ENCODE results near the gene CDC20. TPM values are rescaled to one million over a fixed set of nuclear protein-coding genes. Genes with fewer than 3 reads are reported as not detected.
"Not testable (repeated sequence)": the region's sequence is repeated elsewhere in the genome, so short reads cannot be mapped to it uniquely, and the experiment has no call there.

CDC20 gene
- total RNA-seq, 2 donors from 2014 or later: 108 to 163 TPM

DNA sequence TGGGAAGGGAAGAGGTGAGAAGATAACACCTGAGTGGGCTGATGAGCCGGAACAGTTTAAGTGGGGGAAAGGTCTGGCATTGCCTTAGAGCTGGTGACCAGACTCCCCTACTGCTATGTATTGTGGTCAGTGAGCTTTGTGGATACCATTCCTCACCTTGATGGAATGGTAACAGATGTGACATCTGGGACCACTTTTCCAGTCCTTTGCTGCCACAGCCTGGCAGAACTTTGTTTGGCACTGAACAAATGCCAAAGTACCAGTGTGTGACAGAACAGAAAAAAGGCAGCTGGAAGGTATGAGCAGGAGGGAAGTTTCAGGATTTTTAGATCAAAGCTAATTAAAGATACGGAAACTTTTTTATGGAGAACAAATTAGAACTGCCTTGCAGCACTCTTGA lies 24.7 kb downstream of the CDC20 start:
- ATAC-seq (replicated peaks in 1 of 2) (no peak), DNase-seq (no peak)
- Mint-ChIP-seq H3K36me3 (ENCODE audit: insufficient read depth in 2 of 2) (peaks cover 8 to 34% of the 10 kb centered on the region in 2 donors), H3K4me3 (no peak overlapping the region), H3K27ac (no peak overlapping the region), H3K27me3 (ENCODE audit: low read depth) (no peaks in the 10 kb centered on the region), H3K9me3 (no peaks in the 10 kb centered on the region), H3K4me1 (ENCODE audit: low read depth) (peaks cover 28% of the 10 kb centered on the region)

DNA sequence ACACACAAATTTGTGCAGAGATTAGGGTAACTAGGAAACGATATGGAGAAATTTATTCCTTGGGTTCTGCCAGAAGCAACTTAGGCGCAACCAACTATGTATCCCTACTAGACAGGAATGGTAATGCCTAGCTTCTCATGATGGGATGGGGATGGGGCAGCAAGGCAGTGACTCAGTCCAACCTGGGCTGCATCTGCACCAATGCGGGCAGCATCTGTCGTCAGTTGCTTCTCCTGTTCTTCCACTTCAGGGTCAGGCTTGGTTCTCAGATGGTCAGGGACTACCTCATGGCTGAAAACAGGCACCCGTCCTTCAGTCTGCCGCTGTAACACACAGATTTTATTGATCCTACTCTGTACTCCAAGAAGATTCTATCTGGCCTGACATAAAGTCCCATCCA lies 27.9 kb downstream of the CDC20 start:
- DNase-seq: no peak
- H3K27me3 Mint-ChIP-seq (ENCODE audit: low read depth): no peaks in the 10 kb centered on the region
- peaks cover 51% of the 10 kb centered on the region for H3K4me1 Mint-ChIP-seq (ENCODE audit: low read depth)
- H3K4me3 Mint-ChIP-seq: no peak overlapping the region
- no peaks in the 10 kb centered on the region for H3K9me3 Mint-ChIP-seq
- H3K27ac Mint-ChIP-seq: no peak overlapping the region
- peaks cover 14 to 35% of the 10 kb centered on the region in 2 donors for H3K36me3 Mint-ChIP-seq (ENCODE audit: insufficient read depth in 2 of 2)
- no peak for ATAC-seq (replicated peaks in 1 of 2)

DNA sequence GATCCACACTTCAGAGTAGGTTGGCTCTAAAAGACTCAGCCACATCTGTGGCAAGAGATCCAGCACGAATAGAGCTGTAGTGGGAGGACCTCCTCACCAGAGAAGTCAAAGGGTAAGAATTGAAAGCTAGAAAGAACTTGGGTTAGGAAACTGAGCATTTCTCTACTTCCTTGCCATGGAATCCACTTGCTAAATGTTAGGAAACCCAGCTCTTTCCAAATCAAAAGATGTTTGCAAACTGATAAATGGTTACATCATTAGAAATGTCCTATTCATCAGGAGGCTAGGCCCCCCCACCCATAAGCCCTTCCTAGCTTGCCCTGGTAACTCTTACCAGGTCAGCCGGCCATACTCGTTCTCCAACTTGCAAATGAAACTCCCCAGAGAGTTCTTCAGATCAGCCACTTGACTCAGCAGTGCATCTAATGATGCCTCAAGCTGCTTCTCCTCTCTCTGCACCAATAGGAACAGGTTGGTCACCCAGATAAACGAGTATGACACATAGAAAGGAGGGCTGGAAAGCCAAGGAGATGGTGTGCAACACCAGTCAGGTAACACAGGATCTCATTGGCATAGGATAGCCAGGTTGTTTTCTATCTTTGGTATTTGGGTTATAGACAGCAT lies 29.3 kb downstream of the CDC20 start:
- H3K4me3 Mint-ChIP-seq: peak overlapping the region; percentile 96 to 99
- DNase-seq (no peak), ATAC-seq (replicated peaks in 1 of 2) (no peak)
- H3K27ac Mint-ChIP-seq: peak overlapping the region; percentile 99
- no peaks in the 10 kb centered on the region for H3K9me3 Mint-ChIP-seq
- no peaks in the 10 kb centered on the region for H3K27me3 Mint-ChIP-seq (ENCODE audit: low read depth)
- peaks cover 14 to 32% of the 10 kb centered on the region in 2 donors for H3K36me3 Mint-ChIP-seq (ENCODE audit: insufficient read depth in 2 of 2)
- H3K4me1 Mint-ChIP-seq (ENCODE audit: low read depth): peaks cover 52% of the 10 kb centered on the region

- peak overlapping the region; percentile 96 to 99 for H3K4me3 Mint-ChIP-seq
- H3K27ac Mint-ChIP-seq: peak overlapping the region; percentile 99
- ATAC-seq (replicated peaks in 1 of 2) (no peak), DNase-seq (no peak)
- H3K27me3 Mint-ChIP-seq (ENCODE audit: low read depth): no peaks in the 10 kb centered on the region
- H3K9me3 Mint-ChIP-seq: no peaks in the 10 kb centered on the region
- H3K36me3 Mint-ChIP-seq (ENCODE audit: insufficient read depth in 2 of 2): peaks cover 14 to 30% of the 10 kb centered on the region in 2 donors
- peaks cover 52% of the 10 kb centered on the region for H3K4me1 Mint-ChIP-seq (ENCODE audit: low read depth)
Measured at GRCh38 chr1:43388613-43389012, 29.8 kb downstream of the CDC20 start.

DNA sequence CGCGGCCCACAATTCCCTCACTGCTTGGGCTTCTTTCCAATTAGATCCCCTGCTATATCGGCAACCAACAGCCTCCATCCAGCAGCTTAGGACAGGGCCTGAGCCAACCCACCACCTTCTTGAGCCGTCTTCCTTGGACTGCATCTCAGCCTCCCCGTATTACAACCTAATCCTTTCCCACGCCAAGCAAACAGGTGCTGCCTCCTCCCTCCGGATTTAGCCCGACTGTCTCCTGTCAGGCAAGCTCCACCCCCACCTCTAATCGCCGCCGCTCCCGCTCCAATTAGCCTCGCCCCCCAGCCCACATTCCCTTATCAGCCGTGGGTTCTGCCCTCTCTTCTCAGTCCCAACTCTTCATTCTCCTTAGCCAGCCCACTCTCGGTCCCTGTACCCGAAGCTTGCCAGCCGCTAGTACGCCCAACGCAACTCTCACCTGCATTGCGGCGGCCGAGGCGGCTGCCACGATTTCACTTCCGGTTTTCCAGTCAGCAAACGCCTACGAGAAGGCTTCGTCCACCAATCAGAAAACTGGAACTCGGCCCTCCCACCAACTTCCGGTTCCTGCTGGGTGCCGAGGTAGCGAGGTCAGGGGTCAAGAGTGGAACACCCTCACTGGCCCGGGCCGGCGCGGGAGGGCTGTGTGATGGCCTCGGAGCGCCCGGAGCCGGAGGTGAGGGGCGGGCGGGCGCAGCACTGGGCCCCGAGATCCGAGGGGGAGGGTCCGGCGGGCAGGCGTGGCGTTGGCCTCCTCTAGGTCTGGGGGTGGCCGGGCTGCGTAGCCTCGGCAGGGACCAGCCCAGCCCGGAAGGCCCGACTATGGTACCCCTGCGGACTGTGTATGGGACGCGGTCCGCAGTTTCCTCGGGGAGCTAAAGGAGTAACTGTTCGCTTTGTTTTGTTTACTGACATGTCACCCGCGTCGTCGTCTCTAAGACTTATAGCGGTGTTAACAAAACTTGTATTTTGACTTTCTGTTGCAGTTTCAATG lies 30.8 kb downstream of the CDC20 start, which contains the start of the genes MED8 and SZT2:
Gene MED8 (minus strand): TSS at position 475 of the 988 bp plus-strand sequence. CDS start 36 bp downstream, at position 439.
Gene SZT2 (plus strand): TSS at position 574 of the 988 bp plus-strand sequence. CDS start 70 bp downstream, at position 644.
- Mint-ChIP-seq H3K27ac (peak within 1 kb of the TSS; percentile 99), H3K4me1 (ENCODE audit: low read depth) (peaks cover 52% of the 10 kb centered on the region), H3K36me3 (ENCODE audit: insufficient read depth in 2 of 2) (peaks cover 14 to 30% of the 10 kb centered on the region in 2 donors), H3K9me3 (no peaks in the 10 kb centered on the region), H3K27me3 (ENCODE audit: low read depth) (no peaks in the 10 kb centered on the region), H3K4me3 (peak within 1 kb of the TSS; percentile 96 to 99)
- peak; percentile 99 to 100 for ATAC-seq (replicated peaks in 1 of 2)
- DNase-seq: peak; percentile 94 to 97

GRCh38 chr1:43392702-43393101 lies 33.9 kb downstream of the CDC20 start:
- Mint-ChIP-seq H3K4me1 (ENCODE audit: low read depth) (peaks cover 42% of the 10 kb centered on the region), H3K27ac (peak overlapping the region; percentile 17), H3K9me3 (no peaks in the 10 kb centered on the region), H3K4me3 (no peak overlapping the region), H3K27me3 (ENCODE audit: low read depth) (no peaks in the 10 kb centered on the region), H3K36me3 (ENCODE audit: insufficient read depth in 2 of 2) (peaks cover 6 to 15% of the 10 kb centered on the region in 2 donors)
- DNase-seq (no peak), ATAC-seq (replicated peaks in 1 of 2) (no peak)

DNA sequence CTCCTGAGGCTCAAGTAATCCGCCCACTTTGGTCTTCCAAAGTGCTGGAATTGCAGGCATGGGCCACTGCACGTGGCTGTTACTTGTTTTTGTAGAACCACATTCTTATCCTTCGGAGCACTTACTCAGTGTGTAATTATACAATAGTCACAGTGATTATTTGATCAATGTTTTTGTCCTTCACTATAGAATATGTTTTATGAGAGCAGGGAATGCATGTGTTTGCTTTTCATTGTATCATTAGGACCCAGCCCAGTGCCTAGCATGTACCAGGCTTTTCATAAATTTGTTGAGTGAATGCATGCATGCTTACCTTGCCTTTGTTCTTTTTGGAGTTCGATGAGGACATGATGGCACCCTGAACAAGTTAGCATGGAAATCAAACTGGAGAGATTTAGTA lies 36.7 kb downstream of the CDC20 start:
- no peaks in the 10 kb centered on the region for H3K27me3 Mint-ChIP-seq (ENCODE audit: low read depth)
- peaks cover 0 to 2% of the 10 kb centered on the region in 2 donors for H3K36me3 Mint-ChIP-seq (ENCODE audit: insufficient read depth in 2 of 2)
- no peak overlapping the region for H3K4me3 Mint-ChIP-seq
- DNase-seq: no peak
- no peak for ATAC-seq (replicated peaks in 1 of 2)
- H3K9me3 Mint-ChIP-seq: no peaks in the 10 kb centered on the region
- peaks cover 17% of the 10 kb centered on the region for H3K4me1 Mint-ChIP-seq (ENCODE audit: low read depth)
- no peak overlapping the region for H3K27ac Mint-ChIP-seq

- H3K4me1 Mint-ChIP-seq (ENCODE audit: low read depth): peaks cover 12% of the 10 kb centered on the region
- H3K27me3 Mint-ChIP-seq (ENCODE audit: low read depth): no peaks in the 10 kb centered on the region
- peaks cover 0 to 2% of the 10 kb centered on the region in 2 donors for H3K36me3 Mint-ChIP-seq (ENCODE audit: insufficient read depth in 2 of 2)
- no peak overlapping the region for H3K4me3 Mint-ChIP-seq
- no peak overlapping the region for H3K27ac Mint-ChIP-seq
- ATAC-seq (replicated peaks in 1 of 2) (no peak), DNase-seq (no peak)
- H3K9me3 Mint-ChIP-seq: no peaks in the 10 kb centered on the region
Measured at GRCh38 chr1:43396059-43396458, 37.3 kb downstream of the CDC20 start.

DNA sequence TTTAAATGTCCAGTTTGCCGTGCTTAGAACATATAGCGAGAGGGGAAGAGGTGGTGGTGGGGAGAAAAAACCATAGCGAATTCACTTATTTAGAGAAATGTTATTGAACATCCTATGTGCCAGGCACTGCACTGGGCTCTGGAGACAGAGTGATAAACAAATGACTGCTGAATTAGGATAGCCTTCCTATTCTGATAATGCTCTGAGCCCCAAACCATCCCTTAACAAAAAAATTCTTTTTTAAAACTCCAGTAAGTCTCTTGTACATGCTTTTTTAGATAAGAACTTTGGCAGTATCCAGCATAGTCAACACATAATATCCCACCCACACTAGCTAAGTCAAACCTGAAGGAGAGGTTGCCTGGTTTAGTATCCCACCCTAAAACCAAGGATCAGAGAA lies 39.4 kb downstream of the CDC20 start:
- Mint-ChIP-seq H3K36me3 (ENCODE audit: insufficient read depth in 2 of 2) (peaks cover 2% of the 10 kb centered on the region in 2 donors), H3K9me3 (no peaks in the 10 kb centered on the region), H3K27me3 (ENCODE audit: low read depth) (no peaks in the 10 kb centered on the region), H3K4me3 (no peak overlapping the region), H3K4me1 (ENCODE audit: low read depth) (peaks cover 8% of the 10 kb centered on the region), H3K27ac (no peak overlapping the region)
- ATAC-seq (replicated peaks in 1 of 2): no peak
- no peak for DNase-seq

DNA sequence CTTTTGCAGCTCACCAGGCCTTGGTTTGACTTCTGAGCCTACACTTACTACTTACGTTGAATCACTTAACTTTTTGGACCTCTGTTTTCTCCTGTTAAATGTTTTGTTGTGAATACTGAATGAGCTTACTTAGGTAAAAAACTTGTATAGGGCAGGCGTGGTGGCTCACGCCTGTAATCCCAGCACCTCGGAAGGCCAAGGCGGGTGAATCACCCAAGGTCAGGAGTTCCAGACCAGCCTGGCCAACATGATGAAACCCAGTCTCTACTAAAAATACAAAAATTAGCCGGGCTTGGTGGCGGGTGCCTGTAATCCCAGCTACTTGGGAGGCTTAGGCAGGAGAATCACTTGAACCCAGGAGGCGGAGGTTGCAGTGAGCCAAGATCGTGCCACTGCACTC lies 41.7 kb downstream of the CDC20 start:
- H3K9me3 Mint-ChIP-seq; H3K36me3 Mint-ChIP-seq (ENCODE audit: insufficient read depth in 2 of 2); H3K4me1 Mint-ChIP-seq (ENCODE audit: low read depth): not testable (repeated sequence)

DNA sequence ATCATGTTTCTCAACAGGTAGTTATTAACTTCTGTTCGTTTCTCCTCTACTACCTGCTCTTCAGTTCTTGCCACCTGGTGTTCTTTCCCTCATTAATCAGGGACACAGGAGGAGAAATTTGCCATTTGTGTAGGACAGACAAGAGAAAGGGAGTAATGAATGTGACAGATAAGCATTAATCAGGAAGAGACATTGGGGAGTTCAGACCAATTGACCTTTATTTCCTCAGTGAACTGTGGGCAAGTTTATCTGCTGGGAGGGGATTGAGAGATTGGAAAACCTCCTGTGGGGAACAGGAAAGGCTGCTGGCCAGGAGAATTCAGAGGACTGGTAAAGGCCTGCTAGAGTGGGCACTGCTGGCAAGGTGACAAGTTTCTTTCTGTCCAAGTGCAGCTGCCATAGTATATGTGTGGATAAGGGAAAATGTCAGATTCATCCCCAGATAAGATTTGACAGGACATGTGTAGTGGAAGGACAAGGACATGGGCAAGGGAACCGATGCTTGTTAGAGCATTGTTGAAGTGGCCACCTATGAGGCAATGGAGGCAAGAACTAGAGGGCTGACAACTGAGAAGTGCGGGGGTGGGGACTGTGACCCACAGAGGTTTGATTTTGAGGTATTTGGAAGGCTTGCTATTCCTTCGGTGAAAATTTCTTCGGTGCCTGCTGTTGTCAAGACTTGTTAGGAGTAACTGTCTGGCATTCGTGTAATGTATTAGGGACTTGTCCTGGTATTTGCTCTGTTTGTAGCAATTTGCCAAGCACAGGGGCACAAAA lies 43.5 kb downstream of the CDC20 start:
- ATAC-seq (replicated peaks in 1 of 2) (no peak), DNase-seq (no peak)
- Mint-ChIP-seq H3K36me3 (ENCODE audit: insufficient read depth in 2 of 2) (peaks cover 8 to 15% of the 10 kb centered on the region in 2 donors), H3K27me3 (ENCODE audit: low read depth) (no peaks in the 10 kb centered on the region), H3K27ac (no peak overlapping the region), H3K9me3 (no peaks in the 10 kb centered on the region), H3K4me3 (no peak overlapping the region), H3K4me1 (ENCODE audit: low read depth) (peaks cover 8% of the 10 kb centered on the region)

More for the DNA sequence above, 41.7 kb downstream of the CDC20 start:
- H3K27me3 Mint-ChIP-seq (ENCODE audit: low read depth); DNase-seq; ATAC-seq (replicated peaks in 1 of 2); H3K27ac Mint-ChIP-seq; H3K4me3 Mint-ChIP-seq: not testable (repeated sequence)

DNA sequence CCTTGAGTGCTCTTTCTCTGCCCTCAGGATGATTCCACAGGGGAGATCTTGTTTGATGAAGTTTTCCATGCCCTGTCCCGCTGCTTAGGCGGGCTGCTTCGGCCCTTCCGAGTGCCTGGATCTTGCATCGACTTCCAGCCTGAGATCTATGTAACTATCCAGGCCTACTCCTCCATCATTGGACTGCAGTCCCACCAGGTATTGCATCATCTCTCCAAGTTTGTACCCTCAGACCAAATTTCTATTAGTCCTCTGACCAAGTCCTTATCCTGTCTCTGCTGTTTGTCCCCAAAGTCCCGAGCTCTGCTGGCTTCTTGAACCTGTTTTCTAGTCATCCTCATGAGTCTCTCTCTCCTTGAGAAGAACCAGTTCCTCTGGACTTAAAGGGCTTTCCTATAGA lies 45.6 kb downstream of the CDC20 start:
- ATAC-seq (replicated peaks in 1 of 2): no peak
- Mint-ChIP-seq H3K27me3 (ENCODE audit: low read depth) (no peaks in the 10 kb centered on the region), H3K4me1 (ENCODE audit: low read depth) (peaks cover 8% of the 10 kb centered on the region), H3K9me3 (no peaks in the 10 kb centered on the region), H3K4me3 (no peak overlapping the region), H3K36me3 (ENCODE audit: insufficient read depth in 2 of 2) (peaks cover 13 to 21% of the 10 kb centered on the region in 2 donors), H3K27ac (no peak overlapping the region)
- no peak for DNase-seq
